H1 (cell line): Measurements from ENCODE around the gene UVSSA.

ENCODE experiments used
- CEBPB ChIP-seq: IDR thresholded peaks from 2 replicates; pipeline ENCODE4 v1.6.1; 2012; ENCODE audit warnings: low read depth, low read length
- HDAC6 ChIP-seq: IDR thresholded peaks from one replicate; pipeline ENCODE4 v1.7.1; 2012; ENCODE audit warnings: low read depth, mild to moderate bottlenecking, inconsistent platforms, low read length, moderate library complexity
- NRF1 ChIP-seq: IDR thresholded peaks from 2 replicates; pipeline ENCODE4 v1.6.1; 2011; ENCODE audit warnings: mild to moderate bottlenecking, low read depth, low read length, improper control_type of control experiment
- RFX5 ChIP-seq: IDR thresholded peaks from 2 replicates; pipeline ENCODE4 v1.6.1; 2011; ENCODE audit warnings: low read depth, low read length, improper control_type of control experiment, borderline replicate concordance

GRCh38 chr4:1373892-1374705, 27.1 kb downstream of the UVSSA start:
- no peak for TF ChIP-seq RFX5
- TF ChIP-seq HDAC6: no peak
- no peak for TF ChIP-seq NRF1
- no peak for TF ChIP-seq CEBPB
